ENCODE results near the gene GPR132. TPM values are rescaled to one million over a fixed set of nuclear protein-coding genes. Genes with fewer than 3 reads are reported as not detected.
A peak's percentile ranks its signal among the peaks of the same experiment; 100 is the strongest.

Gene GPR132
- polyA plus RNA-seq, 1 donor = 0.33 TPM

DNA sequence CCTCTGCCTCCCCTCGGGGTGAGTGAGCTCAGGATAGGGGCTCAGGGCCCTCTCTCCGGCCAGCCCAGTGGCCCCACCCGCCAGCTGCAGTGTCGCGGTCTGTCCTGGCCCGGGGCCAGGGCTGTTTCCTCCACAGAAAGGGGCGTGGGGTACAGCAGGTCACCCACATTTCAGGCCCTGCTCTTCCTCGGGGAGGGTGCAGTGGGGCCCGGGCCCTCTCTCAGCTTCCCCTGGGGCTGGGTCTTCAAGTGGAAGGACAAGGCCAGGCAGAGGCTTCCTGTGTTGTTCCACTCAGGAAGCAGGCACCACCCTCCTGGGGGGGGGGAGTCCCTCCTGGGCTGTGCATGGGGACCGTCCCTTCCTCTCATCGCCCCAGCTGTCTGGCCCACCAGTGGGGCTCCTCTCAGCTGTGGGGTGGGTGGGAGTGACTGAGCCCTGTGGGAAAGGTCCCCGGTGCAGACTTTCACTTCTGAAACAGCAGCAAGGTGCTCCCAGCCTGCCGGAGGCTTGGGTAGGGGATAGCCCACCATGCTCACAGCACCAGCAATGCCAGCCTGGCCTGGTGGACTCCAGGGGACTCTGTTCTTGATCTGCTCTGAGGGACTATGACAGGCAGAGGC lies 3.7 kb downstream of the GPR132 start:
- no peak for DNase-seq

DNA sequence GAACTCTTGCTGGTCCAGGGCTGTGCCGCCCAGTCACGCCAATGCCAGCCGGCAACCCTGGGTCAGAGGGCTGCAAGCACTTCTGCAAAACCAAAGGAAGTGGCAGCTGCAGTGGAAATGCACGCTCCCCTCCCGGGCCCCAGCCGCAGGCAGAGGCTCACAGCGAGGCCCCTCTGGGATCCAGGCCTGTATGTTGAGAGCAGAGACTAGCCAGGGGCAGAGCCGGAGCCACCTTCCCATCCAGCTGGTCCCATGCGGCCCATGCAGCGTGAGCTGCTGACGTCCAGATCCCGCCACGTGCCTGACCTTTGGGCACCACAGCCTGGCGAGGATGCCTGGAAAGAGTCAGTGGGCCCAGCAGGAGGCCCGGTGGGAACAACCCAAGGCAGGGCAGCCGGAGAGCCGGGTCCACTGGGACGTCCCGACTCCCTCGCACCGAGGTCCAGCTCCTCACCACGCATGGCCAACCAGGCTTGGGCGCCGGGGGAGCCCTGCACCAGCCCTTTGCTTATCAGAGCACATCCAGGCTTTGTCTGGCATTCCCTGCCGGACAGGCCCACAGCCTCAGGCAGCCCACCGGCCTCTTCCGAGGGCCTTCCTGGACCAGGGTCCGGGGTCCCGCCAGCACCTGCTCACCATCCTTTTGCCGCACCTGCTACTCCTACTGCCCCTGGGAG lies 4.3 kb downstream of the GPR132 start:
- DNase-seq = no peak

- no peak for DNase-seq
Observed at GRCh38 chr14:105059925-105060565, 5.2 kb downstream of the GPR132 start.

- no peak for DNase-seq
Observed at GRCh38 chr14:105059035-105059924, 6.0 kb downstream of the GPR132 start.

DNA sequence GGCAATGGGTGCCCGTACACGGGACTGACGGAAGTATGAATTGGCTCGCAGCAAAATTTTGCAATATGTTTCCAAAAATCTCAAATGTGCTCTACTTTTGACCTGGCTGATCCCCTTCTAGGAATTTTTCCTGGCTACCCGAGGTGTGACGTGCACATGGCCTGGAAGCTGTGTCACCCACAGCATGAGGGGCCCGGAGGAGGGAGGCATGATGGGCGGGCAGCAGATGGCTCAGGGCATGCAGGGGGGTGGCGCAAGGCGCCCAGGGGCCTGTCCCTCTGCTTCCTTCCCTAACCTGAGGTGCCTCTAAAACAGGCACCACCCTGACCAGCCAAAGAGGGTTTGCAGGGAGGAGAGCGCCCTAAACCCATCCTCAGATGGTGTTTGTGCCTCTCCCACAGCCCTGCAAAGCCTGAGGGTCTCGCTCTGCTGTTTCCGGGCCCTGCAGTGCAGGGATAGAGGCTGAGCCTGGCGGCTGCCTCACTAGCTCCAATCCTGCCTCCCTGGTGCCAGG lies 6.7 kb downstream of the GPR132 start:
- DNase-seq = no peak

- DNase-seq = no peak
Observed at GRCh38 chr14:105056303-105056831, 8.9 kb downstream of the GPR132 start.

DNA sequence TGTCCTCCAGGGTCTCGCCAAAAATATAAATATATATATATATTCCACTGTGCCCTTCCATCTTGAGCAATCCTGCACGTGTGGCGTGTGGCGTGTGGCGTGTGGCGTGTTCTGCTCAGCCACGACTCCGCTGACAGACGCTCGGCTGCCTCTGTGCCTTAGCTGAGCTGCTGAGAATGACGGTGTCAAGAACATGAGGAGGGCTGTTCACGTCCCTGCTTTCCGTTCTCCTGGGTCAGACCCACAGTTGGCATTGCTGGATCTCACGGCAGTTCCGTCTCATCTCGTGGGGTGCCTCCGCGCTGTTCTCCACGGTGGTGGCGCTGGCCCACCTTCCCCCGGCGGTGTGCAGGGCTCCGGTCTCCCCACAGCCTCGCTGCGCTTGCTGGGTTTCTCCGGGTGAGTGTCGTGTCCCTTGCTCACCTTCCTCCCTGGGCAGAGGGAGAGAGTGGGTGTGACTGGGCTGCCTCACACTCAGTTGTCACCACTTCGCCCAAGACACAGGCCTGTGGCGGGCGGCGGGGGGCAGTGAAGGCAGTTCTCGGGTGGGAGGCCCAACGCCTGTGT lies 9.4 kb downstream of the GPR132 start:
- no peak for DNase-seq

GRCh38 chr14:105055334-105055733 lies 9.9 kb downstream of the GPR132 start:
- DNase-seq = no peak

- no peak for DNase-seq
Observed at GRCh38 chr14:105053996-105054395, 11.2 kb downstream of the GPR132 start.

DNA sequence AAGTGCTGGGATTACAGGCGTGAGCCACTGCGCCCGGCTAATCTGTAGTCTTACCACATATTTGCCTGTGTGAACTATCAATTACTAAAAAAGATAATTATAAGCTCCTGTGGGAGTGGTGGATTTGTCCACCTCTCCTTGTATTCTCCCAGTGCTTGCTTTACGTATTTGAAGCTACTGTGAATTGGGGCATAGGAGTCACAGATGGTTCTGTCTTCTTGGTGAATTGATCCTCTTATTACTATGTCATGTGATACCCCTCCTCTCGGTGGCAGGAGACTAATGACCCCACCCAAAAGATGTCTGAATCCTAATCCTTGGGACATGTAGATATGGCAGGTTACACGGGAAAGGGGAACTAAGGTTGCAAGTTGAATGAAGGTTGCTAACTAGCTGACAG lies 11.8 kb downstream of the GPR132 start:
- no peak for DNase-seq

- no peak for DNase-seq
Observed at GRCh38 chr14:105052110-105052458, 13.1 kb downstream of the GPR132 start.

GRCh38 chr14:105051182-105052109 lies 13.8 kb downstream of the GPR132 start:
- no peak for DNase-seq

DNA sequence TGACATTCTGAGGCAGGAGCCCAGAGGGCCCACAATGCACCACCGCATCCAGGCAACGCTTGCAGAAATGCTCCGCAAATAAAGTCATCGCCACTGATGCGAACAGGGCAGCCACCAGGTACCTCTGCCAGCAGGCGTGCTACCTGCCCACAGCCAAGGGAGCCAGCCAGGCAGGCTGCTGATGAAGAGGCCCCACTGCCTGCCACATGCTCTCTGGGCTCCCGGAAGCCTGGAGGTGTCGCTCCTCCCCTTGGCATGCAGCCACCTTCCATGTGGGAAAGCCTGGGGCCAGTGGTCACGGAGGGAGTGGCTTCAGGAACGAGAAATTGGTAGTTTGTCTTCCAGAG lies 14.7 kb downstream of the GPR132 start:
- DNase-seq = no peak

DNA sequence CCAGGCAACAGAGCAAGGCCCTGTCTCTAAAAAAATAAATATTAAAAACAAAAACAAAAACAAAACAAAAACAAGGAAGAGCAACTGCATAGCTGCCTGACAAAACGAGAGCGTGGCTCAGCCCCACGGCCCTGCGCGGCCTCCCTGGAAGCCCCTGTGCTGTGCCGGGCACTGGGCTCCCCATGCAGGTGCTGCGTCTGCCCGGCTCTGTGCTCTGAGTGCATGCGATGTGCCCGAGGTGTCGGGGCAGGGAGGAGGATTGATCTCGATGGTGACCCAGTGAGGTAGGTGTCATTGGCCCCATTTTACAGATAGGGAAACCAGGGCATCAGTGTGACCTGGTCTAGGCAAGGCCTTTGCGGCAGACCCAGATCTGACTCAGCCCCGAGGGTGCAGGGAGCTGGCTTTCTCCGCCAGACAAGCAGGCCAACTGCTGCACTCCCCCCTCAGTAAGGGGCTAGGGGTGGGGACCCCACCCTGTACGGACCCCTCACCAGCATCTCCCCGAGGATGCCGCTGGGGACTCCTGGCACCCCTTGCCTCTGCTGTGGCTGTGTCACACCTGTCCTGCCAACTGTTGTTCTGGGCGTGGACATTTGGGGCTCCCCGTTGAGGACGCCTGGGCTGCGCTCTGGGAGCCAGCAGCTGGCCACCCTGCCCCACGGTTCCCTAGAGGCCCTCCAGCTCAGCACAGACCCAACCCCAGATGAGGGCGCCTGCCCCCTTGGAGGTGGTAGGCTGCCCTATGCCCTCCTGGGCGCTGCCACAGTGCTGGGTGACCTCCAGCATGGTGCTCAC lies 15.3 kb downstream of the GPR132 start:
- no peak for DNase-seq

DNA sequence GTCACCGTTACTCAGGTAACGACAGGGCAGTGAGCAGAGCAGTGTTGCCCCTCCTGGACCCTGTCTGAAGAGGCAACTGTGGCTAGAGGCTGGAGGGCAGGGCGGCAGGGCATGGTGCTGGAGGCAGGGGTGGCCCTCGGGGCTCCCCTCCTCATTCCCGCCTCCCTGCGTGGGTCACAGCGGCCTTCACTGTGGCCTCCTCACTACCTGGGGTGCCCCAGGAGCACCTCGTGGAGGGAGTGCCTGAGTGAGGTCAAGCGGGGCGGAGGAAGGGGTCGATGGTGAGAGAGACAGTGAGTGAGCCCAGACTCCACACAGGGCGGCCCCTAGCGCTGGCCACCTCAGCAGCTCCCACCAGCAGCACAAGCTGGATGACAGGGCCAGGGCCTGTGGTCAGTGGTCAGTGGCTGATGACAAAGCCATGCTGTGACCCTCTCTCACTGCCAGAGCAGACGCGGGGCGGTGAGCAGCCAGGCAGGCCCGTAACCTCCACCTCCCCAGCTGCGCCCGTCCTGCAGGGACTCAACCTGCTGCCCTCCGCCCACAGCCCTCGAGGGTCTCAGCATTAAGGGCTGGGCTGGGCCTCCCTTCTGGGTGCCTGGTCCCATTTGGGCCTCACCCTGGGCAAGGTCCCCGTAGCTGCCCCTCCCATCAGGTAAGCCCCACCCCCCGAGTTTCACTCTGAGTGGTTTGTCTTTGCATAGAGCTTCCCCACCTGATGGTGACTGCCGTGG lies 17.8 kb downstream of the GPR132 start:
- DNase-seq = no peak

DNA sequence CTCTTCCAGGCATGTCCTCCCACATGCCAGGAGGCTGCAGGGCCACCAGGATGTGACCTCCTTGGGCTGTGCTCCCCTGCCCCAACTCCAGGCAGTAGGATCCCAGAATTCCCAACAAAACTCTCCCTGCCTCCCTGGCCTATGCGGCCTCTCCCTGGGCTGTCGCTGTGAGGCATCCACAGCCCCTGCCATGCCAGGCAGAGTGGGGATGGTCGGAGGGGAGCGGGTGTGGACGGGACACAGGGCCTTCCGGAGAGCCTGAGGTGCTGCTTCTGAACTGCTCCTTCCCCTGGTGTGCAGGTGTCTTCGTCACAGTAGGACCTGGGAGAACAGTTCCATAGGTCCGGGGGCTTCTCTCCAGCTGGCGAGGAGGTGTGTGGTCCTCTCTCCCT lies 18.3 kb downstream of the GPR132 start:
- no peak for DNase-seq

- DNase-seq = peak; percentile 76
Observed at GRCh38 chr14:105045710-105046326, 19.4 kb downstream of the GPR132 start.

GRCh38 chr14:105043641-105044040 lies 21.6 kb downstream of the GPR132 start:
- DNase-seq = no peak

DNA sequence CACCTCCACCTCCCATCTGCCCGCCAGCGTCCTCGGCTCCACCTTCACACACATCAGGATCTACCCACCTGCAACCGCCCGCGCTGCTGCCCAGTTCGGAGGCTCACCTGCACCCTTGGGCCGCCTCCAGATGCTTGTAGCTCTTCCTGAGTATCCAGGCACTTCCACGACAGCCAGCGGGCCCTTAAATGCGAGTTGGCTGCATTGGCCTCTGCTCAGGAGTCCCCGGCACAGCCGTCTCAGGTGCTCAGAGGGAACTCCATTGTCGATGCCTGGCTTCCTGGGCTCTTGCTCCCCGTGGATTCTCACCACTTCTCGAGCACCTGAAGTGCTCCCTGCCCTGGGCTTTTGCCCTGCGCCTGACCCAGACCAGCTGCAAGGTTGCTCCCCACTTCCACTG lies 22.4 kb downstream of the GPR132 start:
- no peak for DNase-seq

All from left kidney (tissue), 2 donors.